ENCODE data around the gene CFDP1.
"Not testable (repeated sequence)": the region's sequence is repeated elsewhere in the genome, so short reads cannot be mapped to it uniquely, and the experiment has no call there.

CFDP1 gene

DNA sequence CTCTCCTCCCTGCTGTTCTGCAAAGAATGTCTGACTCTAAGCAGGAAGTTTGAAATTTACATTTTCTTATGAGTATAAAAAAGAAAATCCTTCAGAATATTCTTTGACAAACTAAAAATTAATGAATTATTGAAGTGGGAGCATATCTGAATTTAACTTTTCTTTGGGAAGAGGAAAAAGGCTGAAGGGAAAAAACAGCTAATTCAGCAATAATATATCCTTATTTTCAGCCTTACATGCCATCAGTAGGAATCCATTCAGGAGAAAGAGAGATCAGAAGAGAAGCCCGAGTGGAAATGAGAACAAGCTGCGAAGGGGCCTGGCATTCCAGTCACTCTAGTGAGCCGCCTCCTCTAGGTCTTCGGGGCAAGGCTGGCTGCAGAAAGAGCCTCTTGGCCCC is 140.1 kb downstream of the CFDP1 start:
- no peak for DNase-seq (ENCODE audit: low spot score)

DNA sequence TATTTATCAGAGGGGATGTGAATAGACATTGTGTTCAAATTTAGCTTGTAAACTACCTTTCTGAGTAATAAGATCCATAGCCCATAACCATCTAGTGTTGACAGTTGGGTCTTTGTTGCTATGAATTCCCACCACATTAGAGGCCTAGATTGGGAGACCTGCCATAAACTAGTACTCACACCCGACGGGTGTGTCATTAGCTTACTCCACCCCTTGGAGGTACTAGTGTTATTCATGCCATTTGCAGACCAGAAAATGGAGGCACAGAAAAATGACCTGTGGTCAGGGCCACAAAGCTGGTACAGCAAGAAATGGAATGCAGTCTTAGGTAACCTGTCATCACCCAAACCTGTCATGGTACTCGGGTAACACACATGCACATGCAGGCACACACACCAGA is 140.6 kb downstream of the CFDP1 start:
- no peak for DNase-seq (ENCODE audit: low spot score)

DNA sequence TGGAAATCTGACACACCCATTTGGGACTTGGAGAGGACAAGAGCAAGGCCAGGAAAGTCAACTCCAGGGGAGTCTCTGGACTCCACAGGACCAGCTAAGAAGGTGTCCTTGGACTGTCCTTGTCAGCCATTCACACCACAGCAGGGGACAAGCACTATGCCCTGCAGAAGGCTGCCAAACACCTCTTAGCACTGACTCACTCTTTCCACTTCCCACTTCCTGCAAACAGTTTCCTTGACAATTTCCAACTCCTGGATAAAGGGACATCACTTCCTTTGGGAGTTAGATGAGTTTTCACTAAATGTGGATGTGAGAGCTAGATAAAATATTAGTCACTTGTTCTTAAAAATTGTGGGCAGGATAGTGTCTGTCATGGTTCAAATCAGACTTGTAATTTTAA is 144.1 kb downstream of the CFDP1 start:
- DNase-seq (ENCODE audit: low spot score), result no peak

DNA sequence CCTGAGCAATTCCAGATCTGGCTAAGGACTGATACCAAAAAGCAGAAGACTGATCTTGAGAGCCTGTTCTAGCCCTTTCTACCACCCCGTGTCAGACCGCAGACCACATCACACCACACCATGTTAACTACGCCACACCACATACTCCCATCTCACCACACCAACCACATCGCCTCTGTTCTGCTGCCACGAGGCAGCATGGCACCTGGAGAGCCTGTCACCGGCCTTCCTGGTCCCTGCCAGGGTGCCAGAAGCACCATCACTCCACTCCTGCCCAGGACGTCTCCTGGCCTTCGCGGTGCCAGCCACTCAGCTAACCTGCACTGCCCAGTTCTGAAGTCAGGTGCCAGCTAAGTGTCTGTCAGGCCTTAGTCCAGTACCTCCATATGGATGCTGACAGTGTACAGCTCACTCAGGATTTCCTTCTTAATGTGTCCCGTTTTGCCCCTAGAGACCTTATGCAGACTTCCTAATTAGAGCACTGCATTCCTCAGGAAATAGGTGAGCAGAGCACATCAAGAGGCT is 144.6 kb downstream of the CFDP1 start:
- no peak for DNase-seq (ENCODE audit: low spot score)

DNA sequence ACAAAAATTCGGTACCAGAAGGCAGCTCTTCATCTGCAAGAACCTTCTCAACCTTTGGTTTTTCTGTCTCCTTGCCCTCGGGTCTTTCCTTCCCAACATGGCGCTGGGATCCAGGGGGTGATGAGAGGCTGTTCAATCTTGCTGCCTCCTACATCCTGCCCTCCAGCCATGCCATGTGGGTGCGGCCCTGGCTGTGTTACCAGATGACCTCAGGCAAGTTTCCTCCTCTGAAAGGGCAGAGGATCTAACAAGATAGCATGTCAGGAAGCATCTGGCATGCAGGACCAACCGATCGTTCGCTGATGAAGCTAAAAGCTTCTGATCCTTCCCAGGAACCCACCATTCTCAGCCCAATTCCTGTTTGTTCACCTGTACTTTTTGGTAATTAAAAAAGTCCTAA is 145.1 kb downstream of the CFDP1 start:
- no peak for DNase-seq (ENCODE audit: low spot score)

DNA sequence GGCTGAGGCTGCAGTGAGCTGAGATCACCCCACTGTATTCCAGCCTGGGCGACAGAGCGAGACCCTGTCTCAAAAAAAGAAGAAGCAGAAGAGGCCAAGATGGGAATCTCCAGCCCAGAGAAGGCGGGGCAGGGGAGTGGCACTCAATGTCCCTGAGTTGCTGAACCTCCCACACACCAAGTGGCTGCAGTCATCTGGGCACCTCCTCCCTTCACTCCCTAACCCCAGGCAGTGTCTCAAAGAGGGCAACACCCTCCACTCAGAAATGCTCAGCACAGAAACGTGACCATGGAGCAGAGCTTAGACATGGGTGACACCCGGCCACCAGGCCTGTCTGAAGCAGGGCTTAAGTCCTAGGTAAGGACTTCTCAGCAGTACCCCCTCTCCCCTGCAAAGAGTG is 145.6 kb downstream of the CFDP1 start:
- no peak for DNase-seq (ENCODE audit: low spot score)

DNA sequence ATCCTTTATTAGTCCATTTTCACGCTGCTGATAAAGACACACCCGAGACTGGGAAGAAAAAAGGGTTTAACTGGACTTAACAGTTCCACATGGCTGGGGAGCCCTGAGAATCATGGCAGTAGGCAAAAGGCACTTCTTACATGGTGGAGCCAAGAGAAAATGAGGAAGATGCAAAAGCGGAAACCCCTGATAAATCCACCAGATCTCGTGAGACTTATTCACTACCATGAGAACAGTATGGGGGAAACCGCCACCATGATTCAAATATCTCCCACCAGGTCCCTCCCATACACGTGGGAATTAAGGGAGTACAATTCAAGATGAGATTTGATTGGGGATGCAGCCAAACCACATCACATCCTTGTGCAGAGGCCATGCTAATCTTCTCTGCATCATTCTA is 146.9 kb downstream of the CFDP1 start:
- DNase-seq (ENCODE audit: low spot score), result no peak

DNA sequence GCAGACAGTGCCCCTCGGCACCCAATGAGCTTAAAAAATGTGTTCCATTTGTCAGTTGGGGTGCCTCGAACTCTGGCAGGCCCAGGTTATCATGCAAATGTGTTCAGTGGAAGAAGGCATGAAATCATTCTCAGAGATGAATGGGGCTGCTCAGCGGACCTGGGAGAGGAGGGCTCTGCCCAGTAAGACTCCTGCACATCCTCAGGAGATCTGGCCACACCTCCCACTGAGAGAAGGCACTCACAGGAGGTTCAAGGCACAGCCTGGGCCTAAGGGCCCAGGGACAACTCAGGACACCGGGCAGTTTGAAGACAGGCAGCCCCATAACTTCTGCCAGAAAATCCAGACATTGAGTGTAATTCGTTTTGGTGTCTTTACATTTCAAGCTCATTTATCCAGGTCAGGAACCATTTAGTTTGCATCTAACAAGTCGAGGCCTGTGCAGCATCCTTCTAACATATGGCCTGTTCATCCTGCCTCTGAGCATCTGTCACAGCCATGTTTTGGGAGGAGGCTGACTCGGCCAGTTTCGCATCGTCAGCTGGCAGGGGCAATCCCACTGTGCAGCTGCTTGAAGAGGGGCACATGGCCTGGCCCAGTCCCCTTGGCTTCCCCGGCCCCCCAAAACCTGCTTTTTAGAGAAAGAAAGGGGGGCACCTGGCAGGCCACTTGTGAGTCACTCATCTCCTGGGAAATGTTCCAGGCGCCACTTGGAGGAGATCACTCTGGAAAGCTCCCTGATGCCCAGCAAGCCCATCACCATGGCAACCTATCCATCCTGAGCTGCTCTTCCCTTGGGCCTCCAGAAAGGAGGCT is 150.6 kb downstream of the CFDP1 start:
- no peak for DNase-seq (ENCODE audit: low spot score)

DNA sequence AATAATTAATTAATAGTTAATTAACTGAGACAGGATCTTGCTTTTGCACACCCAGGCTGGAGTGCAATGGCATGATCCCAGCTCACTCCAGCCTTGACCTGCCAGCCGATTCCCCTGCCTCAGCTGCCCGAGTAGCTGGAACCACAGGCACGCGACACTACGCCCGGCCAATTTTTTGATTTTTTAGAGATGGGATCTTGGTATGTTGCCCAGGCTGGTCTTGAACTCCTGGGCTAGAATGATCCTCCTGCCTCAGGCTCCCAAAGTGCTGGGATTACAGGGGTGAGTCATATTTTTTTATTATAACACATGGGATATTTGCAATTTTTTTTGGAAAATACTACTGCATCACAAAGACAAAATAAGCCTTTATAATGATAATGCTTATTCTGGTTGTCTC is 151.5 kb downstream of the CFDP1 start:
- DNase-seq (ENCODE audit: low spot score), result no peak

DNA sequence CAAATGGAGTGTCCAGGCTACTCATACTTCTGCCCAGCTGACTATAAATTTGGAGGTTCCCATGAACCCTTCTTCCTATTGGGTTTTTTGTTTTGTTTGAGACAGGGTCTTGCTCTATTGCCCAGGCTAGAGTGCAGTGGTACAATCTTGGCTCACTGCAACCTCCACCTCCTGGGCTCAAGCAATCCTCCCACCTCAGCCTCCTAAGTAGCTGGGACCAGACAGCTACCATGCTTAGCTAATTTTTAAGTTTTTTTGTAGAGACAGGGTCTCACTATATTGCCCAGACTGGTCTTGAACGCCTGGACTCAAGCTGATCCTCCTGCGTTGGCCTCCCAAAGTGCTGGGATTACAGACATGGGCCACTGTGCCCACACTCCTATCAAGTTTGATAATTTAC is 152.3 kb downstream of the CFDP1 start:
- not testable (repeated sequence) for DNase-seq (ENCODE audit: low spot score)

DNA sequence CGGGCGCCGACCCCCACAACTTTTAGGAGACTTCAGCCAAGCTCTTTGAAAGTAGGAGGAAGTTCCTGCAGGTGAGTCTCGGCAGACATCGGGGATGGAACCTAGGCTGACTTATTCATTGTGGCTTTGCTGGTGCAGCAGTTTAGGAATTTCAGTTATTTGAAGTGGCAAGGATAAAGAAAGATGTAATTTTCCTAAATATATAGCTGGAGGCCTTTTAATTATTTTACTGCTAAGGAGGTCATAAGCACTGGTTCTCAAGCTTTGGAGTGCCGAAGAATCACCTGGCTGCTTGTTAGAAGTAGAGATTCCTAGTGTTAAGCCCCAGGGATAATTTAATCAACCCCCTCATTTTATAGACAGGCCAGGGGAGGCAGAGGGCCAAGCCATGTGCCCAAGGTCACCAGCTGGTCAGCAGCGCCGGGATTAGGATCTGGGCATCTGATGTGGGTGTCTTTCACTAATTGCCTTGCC is 152.9 kb downstream of the CFDP1 start:
- no peak for DNase-seq (ENCODE audit: low spot score)

DNA sequence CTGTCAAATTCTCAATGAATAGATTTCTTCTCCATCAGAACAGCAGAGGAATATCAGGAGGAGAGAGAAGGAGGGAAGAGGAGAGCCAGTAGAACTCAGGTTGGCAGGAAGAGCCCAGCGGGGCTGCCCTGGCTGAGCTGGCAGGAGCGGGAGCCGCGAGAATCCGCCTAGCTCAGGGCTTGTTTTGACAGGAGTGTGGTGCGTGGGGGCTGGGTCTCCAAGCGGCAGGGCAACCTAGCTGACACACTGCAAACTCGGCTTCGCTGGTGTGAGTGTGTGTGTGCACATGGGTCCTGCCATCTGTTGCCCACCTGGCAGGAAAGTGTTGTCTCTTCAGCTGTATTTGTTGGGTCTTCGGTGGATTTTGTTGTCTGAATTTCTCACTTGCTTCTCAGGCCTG is 154.0 kb downstream of the CFDP1 start:
- no peak for DNase-seq (ENCODE audit: low spot score)

DNA sequence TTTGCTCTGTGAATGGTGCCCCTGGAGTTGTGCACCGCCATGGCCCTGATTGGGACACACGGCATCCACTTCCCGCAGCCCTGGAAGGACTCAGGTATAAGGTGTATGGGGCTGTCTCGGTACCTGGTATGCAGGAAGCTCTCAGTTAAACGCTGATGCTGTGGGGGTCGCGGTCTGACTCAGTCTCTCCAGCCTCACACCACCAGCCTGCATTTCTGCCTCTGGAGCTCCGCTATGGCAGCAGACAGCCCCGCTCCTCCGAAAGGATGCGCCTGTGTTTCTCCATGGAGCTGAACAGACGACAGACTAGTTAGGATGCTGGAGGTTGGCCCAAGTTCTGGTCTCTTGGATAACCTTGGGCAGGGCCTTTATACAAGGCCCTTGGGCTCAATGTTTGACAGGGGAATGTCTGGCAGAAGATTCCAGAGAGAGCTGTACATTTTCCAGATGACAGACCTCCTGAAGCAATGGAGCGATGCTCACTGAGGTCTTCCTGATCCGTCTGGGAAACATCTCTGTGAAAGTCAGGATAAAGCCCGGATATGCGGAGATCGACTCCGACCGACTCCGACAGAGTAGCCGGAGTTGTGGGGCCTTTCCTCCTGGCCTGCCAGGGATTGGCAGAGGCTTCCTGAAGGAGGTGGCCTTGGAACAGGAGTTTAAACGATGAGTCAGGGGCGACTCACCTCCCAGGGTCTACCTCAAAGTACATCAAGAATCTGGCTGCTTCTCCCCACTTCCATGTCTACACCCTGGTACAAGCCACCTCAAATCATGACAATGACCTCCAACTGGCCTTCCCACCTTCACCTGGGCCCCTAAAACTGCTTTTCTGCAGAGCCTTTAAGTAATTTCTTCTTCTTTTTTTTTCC is 160.0 kb downstream of the CFDP1 start:
- no peak for DNase-seq (ENCODE audit: low spot score)

DNA sequence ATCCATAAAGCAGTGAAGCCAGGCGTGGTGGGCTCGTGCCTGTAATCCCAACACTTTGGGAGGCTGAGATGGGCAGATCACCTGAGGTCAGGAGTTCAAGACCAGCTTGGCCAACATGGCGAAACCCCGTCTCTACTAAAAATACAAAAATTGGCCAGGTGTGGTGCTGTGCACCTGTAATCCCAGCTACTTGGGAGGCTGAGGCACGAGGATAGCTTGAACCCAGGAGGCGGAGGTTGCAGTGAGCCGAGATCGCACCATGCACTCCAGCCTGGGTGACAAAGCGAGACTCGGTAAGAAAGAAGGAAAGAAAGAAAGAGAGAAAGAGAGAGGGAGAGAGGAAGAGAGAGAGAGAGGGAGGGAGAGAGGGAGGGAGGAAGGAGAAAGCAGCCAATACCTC is 160.7 kb downstream of the CFDP1 start:
- DNase-seq (ENCODE audit: low spot score), result not testable (repeated sequence)

DNA sequence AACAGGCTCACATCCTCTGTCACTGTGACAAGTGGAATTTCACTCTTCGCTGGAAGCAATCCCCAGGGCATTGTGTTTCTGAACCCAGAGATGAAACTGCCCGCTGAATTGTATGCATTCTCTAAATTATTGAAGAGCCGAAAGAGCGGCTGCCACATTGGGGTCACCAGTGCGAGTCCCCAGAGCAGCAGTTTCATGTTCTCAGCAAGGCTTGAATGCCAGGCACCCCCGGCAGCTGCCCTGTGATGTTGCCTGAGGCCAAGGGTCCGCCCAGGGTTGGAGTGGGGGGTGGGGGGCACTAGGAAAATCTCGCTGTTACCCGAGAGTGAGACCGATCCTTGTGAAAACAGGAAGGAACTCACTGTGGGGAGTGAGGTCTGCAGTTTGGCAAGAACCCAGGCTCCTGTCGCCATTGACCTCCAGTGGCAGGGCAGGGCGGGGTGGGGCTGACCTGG is 161.2 kb downstream of the CFDP1 start:
- DNase-seq (ENCODE audit: low spot score), result no peak

DNA sequence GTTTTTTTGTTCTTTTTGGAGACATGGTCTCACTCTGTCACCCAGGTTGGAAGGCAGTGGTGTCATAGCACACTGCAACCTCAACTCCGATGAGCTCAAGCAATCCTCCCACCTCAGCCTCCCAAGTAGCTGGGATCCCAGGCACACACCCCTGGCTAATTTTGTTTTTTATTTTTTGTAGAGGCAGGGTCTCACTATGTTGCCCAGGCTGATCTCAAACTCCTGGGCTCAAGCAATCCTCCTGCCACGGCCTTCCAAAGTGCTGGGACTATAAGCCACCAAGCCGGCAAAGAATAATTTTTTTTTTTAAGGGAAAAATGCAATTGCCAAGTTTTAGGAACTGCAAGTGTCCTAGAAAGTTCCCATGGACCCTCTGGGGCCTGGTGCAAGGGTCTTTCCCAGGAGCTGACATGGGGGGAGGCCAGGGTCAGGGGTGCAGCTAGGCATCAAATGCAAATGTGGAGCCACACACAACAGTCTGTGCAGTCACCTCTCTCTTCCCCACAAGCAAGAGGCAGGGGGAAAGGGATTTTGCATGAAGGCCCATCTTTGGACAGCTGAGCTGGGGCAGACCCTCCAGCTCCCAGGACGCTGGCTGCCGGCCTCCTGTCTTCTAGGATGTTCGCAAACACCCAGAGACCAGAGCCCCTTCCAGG is 161.7 kb downstream of the CFDP1 start:
- DNase-seq (ENCODE audit: low spot score), result no peak

DNA sequence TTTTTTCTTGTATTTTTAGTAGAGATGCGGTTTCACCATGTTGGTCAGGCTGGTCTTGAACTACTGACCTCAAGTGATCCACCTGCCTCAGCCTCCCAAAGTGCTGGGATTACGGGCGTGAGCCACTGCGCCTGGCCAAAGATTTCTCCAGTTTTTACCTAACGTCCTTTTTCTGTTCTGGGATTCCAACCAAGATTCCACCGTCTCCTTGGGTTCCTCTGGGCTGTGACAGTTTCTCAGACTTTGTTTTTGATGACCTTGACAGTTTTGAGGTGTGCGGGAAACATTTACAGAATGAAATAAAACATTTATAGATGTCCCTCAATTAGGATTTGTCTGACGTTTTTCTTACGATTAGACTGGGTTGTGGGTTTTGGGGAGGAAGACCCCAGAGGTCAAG is 163.9 kb downstream of the CFDP1 start:
- DNase-seq (ENCODE audit: low spot score), result not testable (repeated sequence)

DNA sequence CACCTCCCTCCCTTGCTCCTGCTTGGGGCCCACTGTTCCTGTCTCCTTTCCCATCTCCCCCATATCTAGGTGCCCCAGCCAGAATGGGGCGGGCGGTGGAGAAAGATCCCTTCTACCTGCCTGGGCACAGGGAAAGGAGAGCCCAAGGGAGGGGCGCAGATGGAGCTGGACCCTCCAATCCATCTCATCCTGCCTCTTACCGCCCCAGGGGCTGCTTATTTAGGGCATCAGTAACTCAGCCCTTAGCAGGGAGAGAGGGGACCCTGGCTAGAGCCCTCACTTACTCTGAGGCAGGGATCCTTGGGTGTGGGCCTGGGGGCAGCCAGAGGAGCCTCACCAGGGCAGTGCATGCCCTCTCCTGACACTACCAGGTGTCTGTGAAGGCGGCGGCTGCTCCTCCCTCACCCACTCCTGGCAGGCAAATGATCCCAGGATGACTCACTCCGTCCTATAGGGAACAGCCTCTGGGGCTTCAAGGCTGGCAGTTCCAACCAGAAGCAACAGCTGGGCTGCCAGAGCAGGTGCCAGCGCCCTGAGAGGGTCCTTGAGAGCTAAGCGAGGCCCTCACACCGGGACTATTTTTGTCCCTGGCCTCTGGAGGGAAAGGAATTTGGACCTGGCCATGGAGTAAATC is 165.6 kb downstream of the CFDP1 start:
- peak; percentile 79 for DNase-seq (ENCODE audit: low spot score)

DNA sequence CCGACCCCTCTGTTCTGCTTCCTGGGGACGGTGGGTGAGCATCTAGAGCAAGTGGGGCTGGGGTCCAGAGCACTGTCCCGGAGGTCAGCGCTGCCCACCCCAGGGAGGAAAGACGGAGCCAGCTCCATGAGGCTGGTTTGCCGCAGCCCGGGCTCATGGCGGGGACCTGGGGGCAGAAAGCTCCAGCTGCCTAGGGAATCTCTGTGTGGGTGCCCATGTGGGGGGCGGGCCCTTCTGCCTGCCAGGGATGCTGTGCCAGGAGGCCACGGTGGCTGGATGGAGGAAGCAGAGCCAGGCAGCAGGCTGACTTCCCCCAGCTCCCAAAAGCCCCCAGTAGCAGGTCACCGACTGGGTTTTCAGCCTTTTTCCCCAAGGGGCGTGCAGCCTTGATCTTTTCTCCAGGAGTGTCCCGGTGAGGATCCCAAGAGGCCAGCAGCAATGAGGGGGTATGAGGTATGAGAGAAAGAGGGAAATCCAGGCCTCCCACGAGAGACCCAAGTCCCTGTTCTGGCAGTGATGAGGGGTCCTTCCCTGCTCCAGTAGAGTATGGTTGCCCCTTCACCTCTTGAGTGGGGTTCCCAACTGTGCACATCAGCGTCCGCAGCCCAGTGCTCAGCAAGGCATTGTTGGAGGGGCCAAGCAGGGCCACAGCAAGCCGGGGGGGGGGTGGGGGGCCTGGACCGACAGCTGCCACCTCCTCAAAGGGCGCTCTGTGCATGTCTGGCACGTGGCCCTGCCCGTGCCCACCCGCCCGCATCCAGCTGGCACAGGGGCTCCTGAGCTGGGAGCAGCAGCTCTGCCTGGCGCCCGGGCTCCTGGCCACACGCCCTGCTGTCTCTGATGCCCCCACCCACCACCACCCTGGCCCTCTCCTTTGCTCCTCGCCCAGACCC is 166.3 kb downstream of the CFDP1 start:
- DNase-seq (ENCODE audit: low spot score), result no peak

DNA sequence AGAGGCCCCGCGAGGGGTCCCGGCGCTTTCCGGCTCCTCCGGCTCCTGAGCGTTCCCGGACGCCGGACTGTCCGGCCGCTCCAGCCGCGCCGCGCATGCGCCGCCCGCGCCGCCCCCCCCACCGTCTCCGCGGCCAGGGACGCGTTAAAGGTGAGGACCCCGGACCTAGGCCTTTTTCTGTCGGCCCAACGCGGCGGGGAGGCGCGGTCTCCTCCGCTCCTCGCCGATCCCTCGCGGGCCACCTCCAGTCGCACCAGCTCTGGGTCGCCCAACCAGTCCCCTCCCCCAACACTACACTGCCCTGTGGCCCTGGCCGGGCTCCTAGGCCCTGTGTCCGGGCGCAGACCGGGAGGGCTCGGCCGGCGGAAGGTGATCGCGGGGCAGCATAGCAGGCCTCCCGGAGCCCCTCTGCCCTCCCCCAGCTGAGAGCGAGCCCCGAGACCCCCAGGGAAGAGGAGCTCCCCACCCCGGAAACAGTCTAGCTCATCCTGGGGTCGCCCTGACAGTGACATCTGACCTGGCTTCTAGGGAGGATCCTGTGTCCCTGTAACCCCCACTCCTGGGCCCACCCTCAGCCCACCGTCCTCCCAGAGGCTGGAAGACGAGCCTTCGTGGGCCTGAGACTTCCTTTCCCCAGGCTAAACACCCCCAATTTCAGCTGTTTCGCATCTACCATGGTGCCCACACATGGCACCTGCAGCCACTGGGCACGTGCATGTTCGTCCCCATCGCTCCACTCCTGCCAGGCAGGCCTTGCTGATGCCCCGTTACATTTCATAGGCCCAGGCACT is 167.2 kb downstream of the CFDP1 start:
- peak; percentile 81 for DNase-seq (ENCODE audit: low spot score)

Measured in LoVo (cell line).